GM21825 (cell line): ENCODE measurements around the gene TRIM13.
"Not testable (repeated sequence)": the region's sequence is repeated elsewhere in the genome, so short reads cannot be mapped to it uniquely, and the experiment has no call there.

Experiments used
- ATAC-seq: cut with Tn5 transposase; IDR thresholded peaks from one replicate; pipeline ENCODE4 v1.9.1; 2021; ENCODE audit warnings: mild to moderate bottlenecking, moderate library complexity; ENCODE audit not compliant: unreplicated experiment

Gene TRIM13

GRCh38 chr13:50055454-50055853 is 58.6 kb downstream of the TRIM13 start:
- no peak for ATAC-seq

GRCh38 chr13:50060718-50061117 is 63.9 kb downstream of the TRIM13 start:
- no peak for ATAC-seq

GRCh38 chr13:50062336-50062735 is 65.5 kb downstream of the TRIM13 start:
- not testable (repeated sequence) for ATAC-seq

DNA sequence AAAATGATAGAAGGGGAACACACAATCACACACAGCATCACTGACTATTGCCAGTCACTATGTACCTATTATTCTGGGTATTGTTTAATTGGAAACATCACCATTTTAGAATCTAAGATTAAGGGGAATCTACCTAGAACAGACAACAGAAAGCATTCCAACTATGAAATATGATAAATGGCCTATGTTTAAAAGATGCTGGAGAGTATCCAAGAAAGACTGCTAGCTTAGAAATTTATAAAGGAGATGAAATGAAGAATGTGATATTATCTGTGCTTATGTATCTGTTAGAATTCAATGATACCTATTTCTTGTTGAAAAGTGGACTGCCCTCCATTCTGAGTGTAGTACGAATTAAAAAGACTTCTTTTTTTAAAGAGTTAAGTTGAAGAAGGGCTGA is 68.9 kb downstream of the TRIM13 start:
- ATAC-seq: no peak
